Measurements from ENCODE around the gene SERPINA5. TPM values are rescaled to one million over a fixed set of nuclear protein-coding genes. Genes with fewer than 3 reads are reported as not detected.
"Not testable (repeated sequence)": the region's sequence is repeated elsewhere in the genome, so short reads cannot be mapped to it uniquely, and the experiment has no call there.

The SERPINA5 gene
- total RNA-seq, 1 donor from 2014 or later, result 7.7 TPM

DNA sequence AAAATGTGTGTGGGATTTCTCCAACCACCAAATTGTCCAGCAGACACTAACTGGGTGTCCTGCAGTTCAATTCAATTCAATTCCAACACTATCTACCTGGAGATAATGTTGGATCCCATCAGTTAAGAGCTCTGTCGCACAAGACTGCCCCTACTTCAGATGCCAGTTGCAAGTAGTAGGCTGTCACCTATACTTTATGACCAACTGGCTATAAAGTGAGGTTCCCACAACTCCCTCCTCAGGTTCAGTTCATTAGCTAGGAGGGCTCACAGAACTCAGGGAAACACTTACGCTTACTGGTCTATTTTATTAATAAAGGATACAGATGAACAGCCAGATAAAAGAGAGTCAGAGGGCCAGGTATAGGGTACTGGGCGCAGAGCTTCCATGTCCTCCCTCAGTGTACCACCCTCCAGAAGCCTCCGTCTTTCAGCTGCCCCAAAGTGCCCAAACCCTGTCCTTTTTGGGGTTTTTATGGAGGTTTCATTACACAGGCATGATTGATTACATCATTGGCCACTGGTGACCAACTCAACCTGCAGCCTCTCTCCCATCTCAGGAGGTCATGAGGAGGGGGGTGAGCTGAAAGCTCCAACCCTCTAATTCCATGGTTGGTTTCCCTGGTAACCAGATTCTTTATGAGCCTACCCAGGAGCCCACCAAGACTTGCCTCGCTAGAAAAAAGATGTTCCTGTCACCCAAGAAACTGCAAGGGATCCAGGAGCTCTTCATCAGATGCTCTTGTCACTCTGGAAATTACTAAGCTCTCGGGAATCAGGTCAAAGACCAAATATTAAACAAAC is 7.5 kb upstream of the SERPINA5 start:
- Mint-ChIP-seq H3K9me3 (no peaks in the 10 kb centered on the region), H3K36me3 (no peaks in the 10 kb centered on the region), H3K4me1 (ENCODE audit: unreplicated experiment) (no peaks in the 10 kb centered on the region), H3K4me3 (no peak overlapping the region), H3K27ac (no peak overlapping the region), H3K27me3 (no peaks in the 10 kb centered on the region)
- DNase-seq (ENCODE audit: extremely low spot score, unreplicated experiment), result no peak
- TF ChIP-seq, protein P1, sequence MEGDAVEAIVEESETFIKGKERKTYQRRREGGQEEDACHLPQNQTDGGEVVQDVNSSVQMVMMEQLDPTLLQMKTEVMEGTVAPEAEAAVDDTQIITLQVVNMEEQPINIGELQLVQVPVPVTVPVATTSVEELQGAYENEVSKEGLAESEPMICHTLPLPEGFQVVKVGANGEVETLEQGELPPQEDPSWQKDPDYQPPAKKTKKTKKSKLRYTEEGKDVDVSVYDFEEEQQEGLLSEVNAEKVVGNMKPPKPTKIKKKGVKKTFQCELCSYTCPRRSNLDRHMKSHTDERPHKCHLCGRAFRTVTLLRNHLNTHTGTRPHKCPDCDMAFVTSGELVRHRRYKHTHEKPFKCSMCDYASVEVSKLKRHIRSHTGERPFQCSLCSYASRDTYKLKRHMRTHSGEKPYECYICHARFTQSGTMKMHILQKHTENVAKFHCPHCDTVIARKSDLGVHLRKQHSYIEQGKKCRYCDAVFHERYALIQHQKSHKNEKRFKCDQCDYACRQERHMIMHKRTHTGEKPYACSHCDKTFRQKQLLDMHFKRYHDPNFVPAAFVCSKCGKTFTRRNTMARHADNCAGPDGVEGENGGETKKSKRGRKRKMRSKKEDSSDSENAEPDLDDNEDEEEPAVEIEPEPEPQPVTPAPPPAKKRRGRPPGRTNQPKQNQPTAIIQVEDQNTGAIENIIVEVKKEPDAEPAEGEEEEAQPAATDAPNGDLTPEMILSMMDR (conservative IDR thresholded peaks at IDR 0.05), result no peak

DNA sequence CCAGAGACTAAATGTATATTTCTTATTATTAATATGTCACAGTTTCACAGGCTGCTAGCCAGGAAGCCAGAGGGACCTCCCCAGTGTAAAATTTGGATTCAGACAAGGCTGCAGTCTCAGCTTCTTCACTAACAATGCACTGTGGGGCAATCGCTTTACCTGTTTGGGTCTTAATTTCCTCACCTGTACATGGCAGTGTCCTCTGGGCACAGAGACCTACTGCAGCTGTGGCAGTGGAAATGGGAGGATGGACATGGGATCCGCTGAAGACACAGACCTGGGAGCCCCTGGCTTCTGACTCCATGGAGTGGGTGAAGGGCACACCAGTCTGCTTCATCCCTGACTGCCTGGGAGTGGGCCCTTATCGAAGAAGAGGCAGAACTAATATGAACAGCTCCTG is 6.9 kb upstream of the SERPINA5 start:
- TF ChIP-seq, protein P1 (conservative IDR thresholded peaks at IDR 0.05), result no peak
- Mint-ChIP-seq H3K9me3 (no peaks in the 10 kb centered on the region), H3K4me1 (ENCODE audit: unreplicated experiment) (no peaks in the 10 kb centered on the region), H3K36me3 (no peaks in the 10 kb centered on the region), H3K27ac (no peak overlapping the region), H3K27me3 (no peaks in the 10 kb centered on the region), H3K4me3 (no peak overlapping the region)
- DNase-seq (ENCODE audit: extremely low spot score, unreplicated experiment), result no peak

DNA sequence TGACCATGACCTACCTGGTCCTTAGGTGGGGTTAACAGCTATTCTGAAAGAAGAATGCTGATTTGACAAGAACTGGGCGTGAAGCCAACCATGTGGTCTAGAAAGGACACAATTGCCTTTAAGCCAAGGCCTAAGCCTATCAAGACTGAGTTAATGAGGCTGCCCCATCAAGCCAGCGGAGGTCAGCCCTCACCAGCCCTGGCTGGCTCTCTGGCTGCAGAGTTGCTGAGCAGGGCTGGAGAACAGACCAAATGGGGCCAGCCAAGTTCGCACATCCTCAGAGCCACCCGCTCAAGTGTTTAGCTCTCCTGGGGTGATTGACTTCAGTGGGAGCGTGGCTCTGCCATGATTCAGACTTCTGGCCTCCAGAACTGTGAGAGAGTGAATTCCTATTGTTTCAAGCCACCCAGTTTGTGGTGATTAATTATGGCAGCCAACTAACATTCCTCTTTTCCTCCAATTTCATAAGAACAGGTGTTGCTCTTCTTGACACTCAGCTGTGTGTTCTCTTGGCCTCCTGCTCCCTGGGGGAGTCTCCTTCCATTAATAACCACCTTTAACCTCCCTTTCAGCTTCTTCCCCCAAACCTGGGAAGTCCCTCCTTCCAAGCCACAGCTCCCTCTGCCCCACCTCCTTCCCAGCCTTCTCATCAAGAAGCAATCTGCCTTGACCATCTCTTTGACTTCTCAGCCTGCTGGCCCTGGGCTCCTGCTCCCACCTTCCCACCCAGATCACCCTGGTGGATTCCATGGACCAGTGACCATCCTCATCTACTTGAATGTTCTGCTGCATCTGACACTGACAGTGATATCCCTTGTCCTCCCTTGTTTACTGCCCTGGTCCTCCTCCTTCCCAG is 5.3 kb upstream of the SERPINA5 start:
- no peaks in the 10 kb centered on the region for H3K9me3 Mint-ChIP-seq
- no peaks in the 10 kb centered on the region for H3K4me1 Mint-ChIP-seq (ENCODE audit: unreplicated experiment)
- no peak overlapping the region for H3K27ac Mint-ChIP-seq
- no peaks in the 10 kb centered on the region for H3K36me3 Mint-ChIP-seq
- H3K4me3 Mint-ChIP-seq, result no peak overlapping the region
- TF ChIP-seq, protein P1 (conservative IDR thresholded peaks at IDR 0.05), result no peak
- H3K27me3 Mint-ChIP-seq, result no peaks in the 10 kb centered on the region
- DNase-seq (ENCODE audit: extremely low spot score, unreplicated experiment), result no peak

DNA sequence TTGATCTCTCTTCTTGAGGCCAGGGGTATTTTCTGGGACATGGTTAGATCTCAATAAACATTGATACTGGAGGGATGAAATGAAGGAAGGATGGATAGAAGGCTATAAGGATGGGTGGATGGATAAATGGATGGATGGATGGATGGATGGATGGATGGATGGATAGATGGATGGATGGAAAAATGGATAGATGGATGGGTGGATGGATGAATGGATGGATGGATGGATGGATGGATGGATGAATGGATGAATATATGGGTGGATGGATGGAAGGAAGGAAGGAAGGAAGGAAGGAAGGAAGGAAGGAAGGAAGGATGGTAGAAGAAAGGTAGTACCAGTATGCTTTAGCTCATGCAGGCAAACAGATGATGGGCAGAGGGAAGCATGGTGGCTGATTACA is 3.8 kb upstream of the SERPINA5 start:
- H3K27ac Mint-ChIP-seq; H3K4me1 Mint-ChIP-seq (ENCODE audit: unreplicated experiment); H3K36me3 Mint-ChIP-seq; DNase-seq (ENCODE audit: extremely low spot score, unreplicated experiment); H3K9me3 Mint-ChIP-seq; H3K27me3 Mint-ChIP-seq; H3K4me3 Mint-ChIP-seq: not testable (repeated sequence)

DNA sequence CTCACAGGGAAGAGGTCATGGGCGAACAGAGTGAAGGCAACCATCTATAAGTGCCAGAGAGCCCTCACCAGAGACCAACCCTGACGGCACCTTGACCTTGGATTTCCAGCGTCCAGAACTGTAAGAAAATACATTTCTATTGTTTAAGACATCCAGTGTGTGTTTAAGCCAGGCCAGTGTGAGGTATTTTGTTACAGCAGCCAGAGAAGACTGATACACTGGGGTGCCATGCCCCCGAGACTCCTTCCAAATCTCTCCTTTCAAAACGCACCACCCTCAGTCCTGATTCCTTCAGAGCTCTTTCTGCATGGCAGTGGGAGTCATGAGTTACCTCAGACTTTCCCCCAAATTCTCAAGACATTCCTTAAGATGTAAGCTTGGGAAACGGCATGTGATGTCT is 2.5 kb upstream of the SERPINA5 start:
- no peaks in the 10 kb centered on the region for H3K36me3 Mint-ChIP-seq
- peaks cover 7% of the 10 kb centered on the region for H3K4me1 Mint-ChIP-seq (ENCODE audit: unreplicated experiment)
- DNase-seq (ENCODE audit: extremely low spot score, unreplicated experiment), result no peak
- no peak overlapping the region for H3K4me3 Mint-ChIP-seq
- H3K27ac Mint-ChIP-seq, result no peak overlapping the region
- TF ChIP-seq, protein P1 (conservative IDR thresholded peaks at IDR 0.05), result no peak
- no peaks in the 10 kb centered on the region for H3K27me3 Mint-ChIP-seq
- no peaks in the 10 kb centered on the region for H3K9me3 Mint-ChIP-seq

DNA sequence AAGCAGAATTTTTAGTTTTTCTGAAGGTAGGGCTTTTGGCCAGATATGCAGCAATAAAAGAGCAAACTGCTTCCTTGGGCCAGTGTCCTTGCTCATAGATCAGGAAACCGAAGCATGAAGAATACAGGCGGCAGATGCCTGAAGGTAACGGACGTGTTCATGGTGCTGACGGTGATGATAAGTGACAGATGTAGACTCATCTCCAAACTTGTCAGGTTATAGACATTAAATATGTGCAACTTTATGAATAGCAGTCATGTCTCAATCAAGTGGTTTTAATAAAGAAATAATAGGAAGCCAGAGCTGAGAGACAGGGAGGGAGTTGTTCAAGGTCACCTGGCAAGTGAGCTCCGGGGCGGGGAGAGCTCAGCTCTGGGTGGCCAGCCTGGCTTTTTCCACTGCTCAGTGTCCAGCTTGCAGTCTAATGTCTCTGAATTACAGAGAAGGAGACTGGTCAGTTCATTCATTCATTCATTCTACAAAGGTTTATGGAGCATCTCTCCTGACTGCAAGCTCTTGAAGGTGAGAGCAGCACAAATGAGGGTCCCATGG is 1.0 kb downstream of the SERPINA5 start:
- TF ChIP-seq, protein P1 (conservative IDR thresholded peaks at IDR 0.05), result no peak
- Mint-ChIP-seq H3K4me3 (no peak overlapping the region), H3K36me3 (no peaks in the 10 kb centered on the region), H3K9me3 (no peaks in the 10 kb centered on the region), H3K27ac (no peak overlapping the region), H3K4me1 (ENCODE audit: unreplicated experiment) (peaks cover 7% of the 10 kb centered on the region), H3K27me3 (no peaks in the 10 kb centered on the region)
- DNase-seq (ENCODE audit: extremely low spot score, unreplicated experiment), result no peak

All from type B pancreatic cell (in vitro differentiated cells).